ENCODE results near the gene CALN1.

The CALN1 gene

GRCh38 chr7:72187179-72187578 is 225.0 kb downstream of the CALN1 start:
- no peak for DNase-seq (ENCODE audit: low read depth, low spot score)

GRCh38 chr7:72183835-72184234 is 228.3 kb downstream of the CALN1 start:
- no peak for DNase-seq (ENCODE audit: low read depth, low spot score)

- DNase-seq (ENCODE audit: low read depth, low spot score) = no peak
Observed at GRCh38 chr7:72182036-72182435, 230.1 kb downstream of the CALN1 start.

GRCh38 chr7:72176875-72177274 is 235.3 kb downstream of the CALN1 start:
- DNase-seq (ENCODE audit: low read depth, low spot score) = no peak

- no peak for DNase-seq (ENCODE audit: low read depth, low spot score)
Observed at GRCh38 chr7:72170475-72170874, 241.7 kb downstream of the CALN1 start.

GRCh38 chr7:72163271-72163670 is 248.9 kb downstream of the CALN1 start:
- DNase-seq (ENCODE audit: low read depth, low spot score) = no peak

- no peak for DNase-seq (ENCODE audit: low read depth, low spot score)
Observed at GRCh38 chr7:72161534-72161933, 250.6 kb downstream of the CALN1 start.

GRCh38 chr7:72159911-72160310 is 252.2 kb downstream of the CALN1 start:
- DNase-seq (ENCODE audit: low read depth, low spot score) = no peak

- no peak for DNase-seq (ENCODE audit: low read depth, low spot score)
Observed at GRCh38 chr7:72156671-72157070, 255.5 kb downstream of the CALN1 start.

GRCh38 chr7:72153132-72153512 is 259.0 kb downstream of the CALN1 start:
- no peak for DNase-seq (ENCODE audit: low read depth, low spot score)

- DNase-seq (ENCODE audit: low read depth, low spot score) = no peak
Observed at GRCh38 chr7:72152161-72153131, 259.7 kb downstream of the CALN1 start.

- no peak for DNase-seq (ENCODE audit: low read depth, low spot score)
Observed at GRCh38 chr7:72140566-72140965, 271.6 kb downstream of the CALN1 start.

- DNase-seq (ENCODE audit: low read depth, low spot score) = no peak
Observed at GRCh38 chr7:72127136-72127535, 285.0 kb downstream of the CALN1 start.

GRCh38 chr7:72123913-72124312 is 288.2 kb downstream of the CALN1 start:
- no peak for DNase-seq (ENCODE audit: low read depth, low spot score)

- no peak for DNase-seq (ENCODE audit: low read depth, low spot score)
Observed at GRCh38 chr7:72118366-72118765, 293.8 kb downstream of the CALN1 start.

- DNase-seq (ENCODE audit: low read depth, low spot score) = no peak
Observed at GRCh38 chr7:72114129-72114528, 298.0 kb downstream of the CALN1 start.

- no peak for DNase-seq (ENCODE audit: low read depth, low spot score)
Observed at GRCh38 chr7:72112992-72113391, 299.1 kb downstream of the CALN1 start.

- no peak for DNase-seq (ENCODE audit: low read depth, low spot score)
Observed at GRCh38 chr7:72112530-72112929, 299.6 kb downstream of the CALN1 start.

GRCh38 chr7:72111086-72111485 is 301.1 kb downstream of the CALN1 start:
- DNase-seq (ENCODE audit: low read depth, low spot score) = no peak

- no peak for DNase-seq (ENCODE audit: low read depth, low spot score)
Observed at GRCh38 chr7:72109566-72109965, 302.6 kb downstream of the CALN1 start.

- DNase-seq (ENCODE audit: low read depth, low spot score) = no peak
Observed at GRCh38 chr7:72106405-72106804, 305.7 kb downstream of the CALN1 start.

GRCh38 chr7:72101444-72101843 is 310.7 kb downstream of the CALN1 start:
- DNase-seq (ENCODE audit: low read depth, low spot score) = no peak

GRCh38 chr7:72099784-72100183 is 312.4 kb downstream of the CALN1 start:
- no peak for DNase-seq (ENCODE audit: low read depth, low spot score)

All from activated CD4-positive, CD25-positive, alpha-beta regulatory T cell treated with anti-CD3 and anti-CD28 coated beads, Interleukin-2, amount 50 U/mL, for 16 hours (primary cell).